Loucy (cell line): ENCODE results near the gene SEPHS1.

Experiments used
- H2AFZ ChIP-seq: fragments of 200-600 bp; sonication (generic); 2 replicates; pipeline ENCODE4 v1.6.0; 2016; ENCODE audit warnings: antibody characterized with exemption, mild to moderate bottlenecking, low read length, moderate library complexity
- H3F3A ChIP-seq: fragments of 200-600 bp; 2 replicates; pipeline ENCODE4 v1.6.0; 2016; ENCODE audit warnings: antibody characterized with exemption, low read depth, mild to moderate bottlenecking
- H3K27me3 ChIP-seq: fragments of 200-600 bp; sonication (generic); 2 replicates; pipeline ENCODE4 v1.6.1; 2014; ENCODE audit warnings: low read length, mild to moderate bottlenecking; ENCODE audit not compliant: insufficient read depth, poor library complexity, severe bottlenecking
- H3K36me3 ChIP-seq: fragments of 200-600 bp; sonication (generic); 2 replicates; pipeline ENCODE4 v1.6.1; 2016; ENCODE audit warnings: low read length; ENCODE audit not compliant: insufficient read depth
- H3K4me1 ChIP-seq: fragments of 200-600 bp; sonication (generic); 2 replicates; pipeline ENCODE4 v1.5.1; 2014; ENCODE audit warnings: low read length, mild to moderate bottlenecking; ENCODE audit not compliant: insufficient read depth, poor library complexity, severe bottlenecking
- H3K4me2 ChIP-seq: fragments of 200-600 bp; sonication (generic); 2 replicates; pipeline ENCODE4 v1.6.0; 2014; ENCODE audit warnings: antibody characterized with exemption, low read length, low read depth, mild to moderate bottlenecking; ENCODE audit not compliant: poor library complexity, severe bottlenecking
- H3K4me3 ChIP-seq: fragments of 200-600 bp; sonication (generic); 2 replicates; pipeline ENCODE4 v1.5.1; 2014; ENCODE audit warnings: low read length, mild to moderate bottlenecking, mixed read lengths; ENCODE audit not compliant: poor library complexity, severe bottlenecking
- H3K79me2 ChIP-seq: fragments of 200-600 bp; sonication (generic); 2 replicates; pipeline ENCODE4 v1.6.1; 2014; ENCODE audit warnings: low read length; ENCODE audit not compliant: insufficient read depth
- H3K9ac ChIP-seq: fragments of 200-600 bp; sonication (generic); 2 replicates; pipeline ENCODE4 v1.6.0; 2014; ENCODE audit warnings: mild to moderate bottlenecking, low read depth, low read length, moderate library complexity; ENCODE audit not compliant: poor library complexity, severe bottlenecking
- H3K9me2 ChIP-seq: fragments of 200-600 bp; sonication (generic); replicated peaks from 2 replicates; pipeline ENCODE4 v1.6.1; 2016; ENCODE audit warnings: low read depth, low read length, mixed read lengths
- H3K9me3 ChIP-seq: fragments of 200-600 bp; sonication (generic); 2 replicates; pipeline ENCODE4 v1.6.1; 2014; ENCODE audit warnings: mild to moderate bottlenecking, antibody characterized with exemption, low read length, low read depth; ENCODE audit not compliant: insufficient read depth
- H4K20me1 ChIP-seq: fragments of 200-600 bp; sonication (generic); 2 replicates; pipeline ENCODE4 v1.6.0; 2014; ENCODE audit warnings: antibody characterized with exemption, low read length, mild to moderate bottlenecking; ENCODE audit not compliant: insufficient read depth, poor library complexity, severe bottlenecking
- EZH2phosphoT487 ChIP-seq: fragments of 200-600 bp; IDR thresholded peaks from 2 replicates; pipeline ENCODE4 v1.6.1; 2018; ENCODE audit warnings: antibody characterized with exemption, mild to moderate bottlenecking, moderate library complexity, borderline replicate concordance
- TF ChIP-seq, protein P1 (sequence below): fragments of 200-600 bp; sonication (generic); conservative IDR thresholded peaks from 2 replicates; pipeline ENCODE4 v1.5.1; 2014; ENCODE audit warnings: mild to moderate bottlenecking, antibody characterized with exemption, low read length

Gene SEPHS1

DNA sequence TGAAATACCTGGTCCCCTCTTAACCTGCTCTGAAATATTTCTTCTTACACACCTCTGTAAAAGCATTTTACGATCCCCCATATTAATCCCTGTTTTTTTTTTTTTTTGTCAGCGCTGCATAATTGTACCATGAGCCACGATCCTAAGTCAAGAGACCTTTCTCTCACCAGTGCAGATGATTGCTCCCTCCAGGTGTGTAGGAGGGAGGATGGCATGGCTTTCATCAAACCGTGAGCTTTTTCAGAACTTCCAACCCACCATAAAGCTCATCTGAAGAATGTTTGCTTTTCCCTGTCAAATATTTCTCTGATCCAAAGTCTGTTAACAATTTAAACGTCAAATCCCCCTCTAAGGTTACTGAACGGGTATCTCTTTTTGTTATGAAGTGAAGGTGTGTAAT lies 28.2 kb upstream of the SEPHS1 start:
- no peak overlapping the region for H3K9ac ChIP-seq
- H3K36me3 ChIP-seq = no peaks in the 10 kb centered on the region
- TF ChIP-seq, protein P1, sequence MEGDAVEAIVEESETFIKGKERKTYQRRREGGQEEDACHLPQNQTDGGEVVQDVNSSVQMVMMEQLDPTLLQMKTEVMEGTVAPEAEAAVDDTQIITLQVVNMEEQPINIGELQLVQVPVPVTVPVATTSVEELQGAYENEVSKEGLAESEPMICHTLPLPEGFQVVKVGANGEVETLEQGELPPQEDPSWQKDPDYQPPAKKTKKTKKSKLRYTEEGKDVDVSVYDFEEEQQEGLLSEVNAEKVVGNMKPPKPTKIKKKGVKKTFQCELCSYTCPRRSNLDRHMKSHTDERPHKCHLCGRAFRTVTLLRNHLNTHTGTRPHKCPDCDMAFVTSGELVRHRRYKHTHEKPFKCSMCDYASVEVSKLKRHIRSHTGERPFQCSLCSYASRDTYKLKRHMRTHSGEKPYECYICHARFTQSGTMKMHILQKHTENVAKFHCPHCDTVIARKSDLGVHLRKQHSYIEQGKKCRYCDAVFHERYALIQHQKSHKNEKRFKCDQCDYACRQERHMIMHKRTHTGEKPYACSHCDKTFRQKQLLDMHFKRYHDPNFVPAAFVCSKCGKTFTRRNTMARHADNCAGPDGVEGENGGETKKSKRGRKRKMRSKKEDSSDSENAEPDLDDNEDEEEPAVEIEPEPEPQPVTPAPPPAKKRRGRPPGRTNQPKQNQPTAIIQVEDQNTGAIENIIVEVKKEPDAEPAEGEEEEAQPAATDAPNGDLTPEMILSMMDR = no peak
- TF ChIP-seq EZH2phosphoT487 = no peak
- H3K27me3 ChIP-seq = no peaks in the 10 kb centered on the region
- no peaks in the 10 kb centered on the region for H3K9me2 ChIP-seq
- H3F3A ChIP-seq = no peaks in the 10 kb centered on the region
- no peaks in the 10 kb centered on the region for H3K9me3 ChIP-seq
- no peak overlapping the region for H2AFZ ChIP-seq
- H3K4me2 ChIP-seq = no peak overlapping the region
- H3K4me1 ChIP-seq = no peaks in the 10 kb centered on the region
- no peak overlapping the region for H3K4me3 ChIP-seq
- no peaks in the 10 kb centered on the region for H3K79me2 ChIP-seq
- H4K20me1 ChIP-seq = no peaks in the 10 kb centered on the region

DNA sequence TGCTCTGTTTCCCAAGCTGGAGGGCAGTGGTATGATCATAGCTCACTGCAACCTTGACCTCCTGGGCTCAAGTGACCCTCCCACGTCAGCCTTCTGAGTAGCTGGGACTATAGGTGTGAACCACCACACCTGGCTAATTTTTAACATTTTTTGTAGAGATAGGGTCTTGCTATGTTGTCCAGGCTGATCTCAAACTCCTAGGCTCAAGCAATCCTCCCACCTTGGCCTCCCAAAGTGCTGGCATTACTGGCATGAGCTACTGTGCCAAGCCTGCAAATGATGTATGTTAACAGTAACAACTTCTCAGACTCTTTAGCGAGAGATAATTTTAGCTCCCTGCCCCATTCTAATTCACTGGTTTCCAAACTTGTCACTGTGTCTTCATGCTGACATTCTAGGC lies 27.7 kb upstream of the SEPHS1 start:
- no peaks in the 10 kb centered on the region for H3K9me2 ChIP-seq
- H3K4me1 ChIP-seq = no peaks in the 10 kb centered on the region
- H3K79me2 ChIP-seq = no peaks in the 10 kb centered on the region
- TF ChIP-seq EZH2phosphoT487 = no peak
- TF ChIP-seq, protein P1 = no peak
- no peaks in the 10 kb centered on the region for H3K36me3 ChIP-seq
- H4K20me1 ChIP-seq = no peaks in the 10 kb centered on the region
- no peak overlapping the region for H3K4me2 ChIP-seq
- no peaks in the 10 kb centered on the region for H3K9me3 ChIP-seq
- no peak overlapping the region for H2AFZ ChIP-seq
- H3K9ac ChIP-seq = no peak overlapping the region
- no peaks in the 10 kb centered on the region for H3F3A ChIP-seq
- H3K4me3 ChIP-seq = no peak overlapping the region
- H3K27me3 ChIP-seq = no peaks in the 10 kb centered on the region

DNA sequence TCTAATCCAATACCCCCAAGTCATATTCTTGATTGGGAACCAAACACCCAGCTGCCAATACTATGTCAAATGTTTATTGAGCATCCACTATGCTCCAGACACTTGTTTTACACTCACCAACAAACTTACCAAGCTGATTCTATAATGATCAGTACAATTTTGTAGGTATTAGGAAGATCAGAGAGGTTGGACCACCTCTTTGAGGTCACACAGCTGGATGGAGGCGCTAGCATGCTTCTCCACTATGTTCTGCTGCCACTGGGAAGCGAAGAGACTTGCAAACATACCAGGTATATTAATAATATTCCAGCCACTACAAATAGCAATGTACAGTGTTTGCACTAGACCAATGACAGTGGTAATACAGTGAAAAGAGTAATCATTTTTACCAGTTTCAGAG lies 25.6 kb upstream of the SEPHS1 start:
- H2AFZ ChIP-seq = no peak overlapping the region
- no peaks in the 10 kb centered on the region for H3K36me3 ChIP-seq
- no peaks in the 10 kb centered on the region for H3K9me3 ChIP-seq
- H3K9ac ChIP-seq = no peak overlapping the region
- no peak overlapping the region for H3K4me3 ChIP-seq
- no peak for TF ChIP-seq EZH2phosphoT487
- TF ChIP-seq, protein P1 = no peak
- H3F3A ChIP-seq = no peaks in the 10 kb centered on the region
- H3K4me2 ChIP-seq = no peak overlapping the region
- H3K9me2 ChIP-seq = no peaks in the 10 kb centered on the region
- no peaks in the 10 kb centered on the region for H3K27me3 ChIP-seq
- no peaks in the 10 kb centered on the region for H3K79me2 ChIP-seq
- no peaks in the 10 kb centered on the region for H4K20me1 ChIP-seq
- H3K4me1 ChIP-seq = no peaks in the 10 kb centered on the region
